ENCODE data around the gene TENM4. TPM values are rescaled to one million over a fixed set of nuclear protein-coding genes. Genes with fewer than 3 reads are reported as not detected.

Gene TENM4
- polyA plus RNA-seq, 1 of the 3 experiments (the other 2 are of a cell fraction), result 16.7 TPM

DNA sequence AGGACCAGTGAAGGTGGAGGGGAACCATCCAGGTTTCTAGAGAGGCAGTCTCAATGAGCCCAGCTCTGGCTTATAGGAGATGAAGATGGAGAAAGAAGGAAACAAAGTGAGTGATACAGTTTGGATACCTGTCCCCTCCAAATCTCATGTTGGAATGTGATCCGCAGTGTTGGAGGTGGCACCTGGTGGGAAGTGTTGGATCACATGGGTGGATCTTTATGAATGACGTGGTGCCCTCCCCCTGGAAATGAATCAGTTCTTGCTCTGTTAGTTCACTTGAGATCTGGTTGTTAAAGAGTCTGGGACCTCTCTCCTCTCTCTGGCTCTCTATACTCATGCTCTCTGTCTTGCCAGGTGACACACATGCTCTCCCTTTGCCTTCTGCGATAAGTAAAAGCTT, 473.0 kb downstream of the TENM4 start:
- Histone ChIP-seq H3K79me2 (ENCODE audit: insufficient read depth) (no peaks in the 10 kb centered on the region), H4K20me1 (ENCODE audit: insufficient read depth) (no peaks in the 10 kb centered on the region), H3K9me2 (no peaks in the 10 kb centered on the region), H2AFZ (ENCODE audit: low read depth) (no peak overlapping the region), H3K9me3 (no peaks in the 10 kb centered on the region), H3K4me3 (ENCODE audit: low read depth in 2 of 2, low read length in 1 of 2) (no peak overlapping the region), H3K27me3 (ENCODE audit: insufficient read depth) (no peaks in the 10 kb centered on the region), H3K4me2 (no peak overlapping the region), H3F3A (replicated peaks; ENCODE audit: insufficient read depth) (no peaks in the 10 kb centered on the region), H3K9ac (no peak overlapping the region), H3K27ac (ENCODE audit: low read depth in 2 of 2, low read length in 1 of 2) (no peak overlapping the region), H3K4me1 (ENCODE audit: control insufficient read depth in 1 of 2, insufficient read depth in 2 of 2, low read depth in 1 of 2, low read length in 1 of 2) (peaks cover 0 to 8% of the 10 kb centered on the region in 2 experiments; a peak in 2 of 4 replicates), H3K36me3 (replicated peaks in 1 of 2; ENCODE audit: control insufficient read depth in 1 of 2, insufficient read depth in 2 of 2, low read length in 1 of 2) (no peaks in the 10 kb centered on the region)
- DNase-seq, result no peak
- POLR2A ChIA-PET, result no interaction called here
- CTCF ChIA-PET, result interaction anchor here (1.3 kb wide), 1 partner anchor 13 kb away, joined by 3 read pairs; no protein-coding TSS in a partner anchor
- 91% methylated on average over 3 of the region's 3 CpGs for WGBS (ENCODE audit: low lambda C conversion rate)
- TF ChIP-seq ELF1 (IDR thresholded peaks at IDR 0.05) (no peak), GATA2 (CRISPR knock-in tag; IDR thresholded peaks at IDR 0.05) (no peak), FOXJ3 (CRISPR knock-in tag; IDR thresholded peaks at IDR 0.05) (no peak), YY1 (IDR thresholded peaks at IDR 0.05; ENCODE audit: low read depth) (no peak), JUND (IDR thresholded peaks at IDR 0.05) (no peak), RFX5 (IDR thresholded peaks at IDR 0.05; ENCODE audit: low read length) (no peak), FOSL2 (IDR thresholded peaks at IDR 0.05; ENCODE audit: borderline replicate concordance, low read depth) (no peak), MEF2A (IDR thresholded peaks at IDR 0.05; ENCODE audit: borderline replicate concordance, low read depth) (no peak)
- TF ChIP-seq, protein P1, sequence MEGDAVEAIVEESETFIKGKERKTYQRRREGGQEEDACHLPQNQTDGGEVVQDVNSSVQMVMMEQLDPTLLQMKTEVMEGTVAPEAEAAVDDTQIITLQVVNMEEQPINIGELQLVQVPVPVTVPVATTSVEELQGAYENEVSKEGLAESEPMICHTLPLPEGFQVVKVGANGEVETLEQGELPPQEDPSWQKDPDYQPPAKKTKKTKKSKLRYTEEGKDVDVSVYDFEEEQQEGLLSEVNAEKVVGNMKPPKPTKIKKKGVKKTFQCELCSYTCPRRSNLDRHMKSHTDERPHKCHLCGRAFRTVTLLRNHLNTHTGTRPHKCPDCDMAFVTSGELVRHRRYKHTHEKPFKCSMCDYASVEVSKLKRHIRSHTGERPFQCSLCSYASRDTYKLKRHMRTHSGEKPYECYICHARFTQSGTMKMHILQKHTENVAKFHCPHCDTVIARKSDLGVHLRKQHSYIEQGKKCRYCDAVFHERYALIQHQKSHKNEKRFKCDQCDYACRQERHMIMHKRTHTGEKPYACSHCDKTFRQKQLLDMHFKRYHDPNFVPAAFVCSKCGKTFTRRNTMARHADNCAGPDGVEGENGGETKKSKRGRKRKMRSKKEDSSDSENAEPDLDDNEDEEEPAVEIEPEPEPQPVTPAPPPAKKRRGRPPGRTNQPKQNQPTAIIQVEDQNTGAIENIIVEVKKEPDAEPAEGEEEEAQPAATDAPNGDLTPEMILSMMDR (IDR thresholded peaks at IDR 0.05), result no peak
- TF ChIP-seq, protein P2, sequence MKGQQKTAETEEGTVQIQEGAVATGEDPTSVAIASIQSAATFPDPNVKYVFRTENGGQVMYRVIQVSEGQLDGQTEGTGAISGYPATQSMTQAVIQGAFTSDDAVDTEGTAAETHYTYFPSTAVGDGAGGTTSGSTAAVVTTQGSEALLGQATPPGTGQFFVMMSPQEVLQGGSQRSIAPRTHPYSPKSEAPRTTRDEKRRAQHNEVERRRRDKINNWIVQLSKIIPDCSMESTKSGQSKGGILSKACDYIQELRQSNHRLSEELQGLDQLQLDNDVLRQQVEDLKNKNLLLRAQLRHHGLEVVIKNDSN (IDR thresholded peaks at IDR 0.05; ENCODE audit: borderline replicate concordance, low read depth), result no peak
- TF ChIP-seq, protein P3, sequence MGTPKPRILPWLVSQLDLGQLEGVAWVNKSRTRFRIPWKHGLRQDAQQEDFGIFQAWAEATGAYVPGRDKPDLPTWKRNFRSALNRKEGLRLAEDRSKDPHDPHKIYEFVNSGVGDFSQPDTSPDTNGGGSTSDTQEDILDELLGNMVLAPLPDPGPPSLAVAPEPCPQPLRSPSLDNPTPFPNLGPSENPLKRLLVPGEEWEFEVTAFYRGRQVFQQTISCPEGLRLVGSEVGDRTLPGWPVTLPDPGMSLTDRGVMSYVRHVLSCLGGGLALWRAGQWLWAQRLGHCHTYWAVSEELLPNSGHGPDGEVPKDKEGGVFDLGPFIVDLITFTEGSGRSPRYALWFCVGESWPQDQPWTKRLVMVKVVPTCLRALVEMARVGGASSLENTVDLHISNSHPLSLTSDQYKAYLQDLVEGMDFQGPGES (IDR thresholded peaks at IDR 0.05; ENCODE audit: low read depth, low read length), result no peak

DNA sequence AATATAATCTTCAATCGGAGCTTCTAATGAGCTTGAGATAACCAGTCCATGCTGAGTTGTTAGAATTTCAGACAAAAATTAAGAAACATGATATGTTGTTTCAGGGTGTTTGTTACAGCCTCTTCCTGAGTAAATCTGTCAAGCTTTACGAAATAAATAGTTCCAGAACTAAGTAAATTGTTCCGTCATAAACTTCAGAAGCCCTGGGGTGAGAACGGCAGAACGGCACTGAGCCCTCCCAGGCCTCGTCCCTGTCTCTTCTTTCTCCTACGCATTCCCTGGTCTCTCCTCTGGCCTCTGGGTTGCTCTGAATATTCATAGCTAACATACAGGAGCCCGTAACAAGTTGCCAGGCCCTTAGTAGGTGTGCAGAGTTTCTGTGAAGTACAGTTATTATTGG, 475.4 kb downstream of the TENM4 start:
- H3K36me3 ChIP-seq (replicated peaks in 1 of 2; ENCODE audit: control insufficient read depth in 1 of 2, insufficient read depth in 2 of 2, low read length in 1 of 2), result no peaks in the 10 kb centered on the region
- no peak overlapping the region for H3K4me3 ChIP-seq (ENCODE audit: low read depth in 2 of 2, low read length in 1 of 2)
- no peaks in the 10 kb centered on the region for H3K9me3 ChIP-seq
- POLR2A ChIA-PET, result interaction anchor here (0.7 kb wide), 1 partner anchor 55 kb away, joined by 4 read pairs; no protein-coding TSS in a partner anchor
- no peak overlapping the region for H2AFZ ChIP-seq (ENCODE audit: low read depth)
- no peak overlapping the region for H3K9ac ChIP-seq
- 94% methylated on average over 8 of the region's 8 CpGs for WGBS (ENCODE audit: low lambda C conversion rate)
- no peaks in the 10 kb centered on the region for H3F3A ChIP-seq (replicated peaks; ENCODE audit: insufficient read depth)
- H4K20me1 ChIP-seq (ENCODE audit: insufficient read depth), result no peaks in the 10 kb centered on the region
- peaks cover 0 to 26% of the 10 kb centered on the region in 2 experiments; a peak in 2 of 4 replicates for H3K4me1 ChIP-seq (ENCODE audit: control insufficient read depth in 1 of 2, insufficient read depth in 2 of 2, low read depth in 1 of 2, low read length in 1 of 2)
- CTCF ChIA-PET, result interaction anchor here (0.8 to 1.2 kb wide), 3 partner anchors 14 to 35 kb away, joined by 3 read pairs; no protein-coding TSS in a partner anchor
- DNase-seq, result no peak
- no peak overlapping the region for H3K4me2 ChIP-seq
- no peaks in the 10 kb centered on the region for H3K79me2 ChIP-seq (ENCODE audit: insufficient read depth)
- no peaks in the 10 kb centered on the region for H3K9me2 ChIP-seq
- H3K27me3 ChIP-seq (ENCODE audit: insufficient read depth), result no peaks in the 10 kb centered on the region
- H3K27ac ChIP-seq (ENCODE audit: low read depth in 2 of 2, low read length in 1 of 2), result no peak overlapping the region
- TF ChIP-seq TCF12 (IDR thresholded peaks at IDR 0.05) (no peak), NFIC (IDR thresholded peaks at IDR 0.05; ENCODE audit: borderline replicate concordance) (no peak), GATA2 (CRISPR knock-in tag; IDR thresholded peaks at IDR 0.05) (no peak), SIN3A (IDR thresholded peaks at IDR 0.05; ENCODE audit: borderline replicate concordance, low read depth, low read length) (no peak), CHD2 (IDR thresholded peaks at IDR 0.05; ENCODE audit: low read length, partially characterized antibody) (no peak), TEAD4 (IDR thresholded peaks at IDR 0.05; ENCODE audit: borderline replicate concordance, insufficient read depth) (no peak), RCOR1 (IDR thresholded peaks at IDR 0.05; ENCODE audit: low read length) (no peak), NRF1 (IDR thresholded peaks at IDR 0.05; ENCODE audit: low read depth, low read length) (no peak)
- TF ChIP-seq, protein P4, sequence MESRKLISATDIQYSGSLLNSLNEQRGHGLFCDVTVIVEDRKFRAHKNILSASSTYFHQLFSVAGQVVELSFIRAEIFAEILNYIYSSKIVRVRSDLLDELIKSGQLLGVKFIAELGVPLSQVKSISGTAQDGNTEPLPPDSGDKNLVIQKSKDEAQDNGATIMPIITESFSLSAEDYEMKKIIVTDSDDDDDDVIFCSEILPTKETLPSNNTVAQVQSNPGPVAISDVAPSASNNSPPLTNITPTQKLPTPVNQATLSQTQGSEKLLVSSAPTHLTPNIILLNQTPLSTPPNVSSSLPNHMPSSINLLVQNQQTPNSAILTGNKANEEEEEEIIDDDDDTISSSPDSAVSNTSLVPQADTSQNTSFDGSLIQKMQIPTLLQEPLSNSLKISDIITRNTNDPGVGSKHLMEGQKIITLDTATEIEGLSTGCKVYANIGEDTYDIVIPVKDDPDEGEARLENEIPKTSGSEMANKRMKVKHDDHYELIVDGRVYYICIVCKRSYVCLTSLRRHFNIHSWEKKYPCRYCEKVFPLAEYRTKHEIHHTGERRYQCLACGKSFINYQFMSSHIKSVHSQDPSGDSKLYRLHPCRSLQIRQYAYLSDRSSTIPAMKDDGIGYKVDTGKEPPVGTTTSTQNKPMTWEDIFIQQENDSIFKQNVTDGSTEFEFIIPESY (IDR thresholded peaks at IDR 0.05; ENCODE audit: borderline replicate concordance, low read depth), result no peak
- TF ChIP-seq, protein P5, sequence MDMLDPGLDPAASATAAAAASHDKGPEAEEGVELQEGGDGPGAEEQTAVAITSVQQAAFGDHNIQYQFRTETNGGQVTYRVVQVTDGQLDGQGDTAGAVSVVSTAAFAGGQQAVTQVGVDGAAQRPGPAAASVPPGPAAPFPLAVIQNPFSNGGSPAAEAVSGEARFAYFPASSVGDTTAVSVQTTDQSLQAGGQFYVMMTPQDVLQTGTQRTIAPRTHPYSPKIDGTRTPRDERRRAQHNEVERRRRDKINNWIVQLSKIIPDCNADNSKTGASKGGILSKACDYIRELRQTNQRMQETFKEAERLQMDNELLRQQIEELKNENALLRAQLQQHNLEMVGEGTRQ (IDR thresholded peaks at IDR 0.05; ENCODE audit: borderline replicate concordance, low read depth, low read length), result no peak
- TF ChIP-seq, protein P1 (IDR thresholded peaks at IDR 0.05), result no peak

Measured in SK-N-SH (cell line).